Motor neuron (in vitro differentiated cells): ENCODE measurements around the gene ZGPAT. TPM values are rescaled to one million over a fixed set of nuclear protein-coding genes. Genes with fewer than 3 reads are reported as not detected.

Experiments used
- ATAC-seq, 8 experiments: fragments of 200-7000 bp; cut with Tn5 transposase; replicated peaks in 6 of 8; 2 replicates each; pipeline ENCODE4 v1.8.0; 2021; ENCODE audit warnings: mild to moderate bottlenecking in 8 of 8, moderate library complexity in 8 of 8
- H3K27ac ChIP-seq, 2 donors: fragments of 250-450 bp; sonication (Bioruptor Pico); 2 replicates each; pipeline ENCODE4 v1.9.0; 2021; ENCODE audit warnings: antibody characterized with exemption in 2 of 2, mild to moderate bottlenecking in 2 of 2, moderate library complexity in 1 of 2
- H3K4me1 ChIP-seq, 2 donors: fragments of 250-450 bp; sonication (Bioruptor Pico); replicated peaks in 1 of 2; 2 replicates each; pipeline ENCODE4 v1.6.1; 2021; ENCODE audit warnings: antibody characterized with exemption in 2 of 2, mild to moderate bottlenecking in 2 of 2, moderate library complexity in 1 of 2
- H3K4me3 ChIP-seq, 5 donors: fragments of 250-450 bp; sonication (Bioruptor Pico); 2 replicates each; pipeline ENCODE4 v1.9.0; 2021; ENCODE audit warnings: antibody characterized with exemption in 5 of 5, mild to moderate bottlenecking in 5 of 5, moderate library complexity in 4 of 5
- WGBS, 10 experiments: fragments of 450-650 bp; shearing (Covaris generic); methylation state at CpG; one replicate each; pipeline ENCODE4 v1.0.0; 2022; 5-methylcytosine and 5-hydroxymethylcytosine counted together
- in situ Hi-C, 9 experiments: fragments of 400-800 bp; cut with MboI; loops; one replicate each; pipeline ENCODE4 v1.15.0; 2021; ENCODE audit warnings: low sequenced_read_pairs in 9 of 9, low pct_unique_long_range_greater_than_20kb in 2 of 9; ENCODE audit not compliant: unreplicated experiment in 9 of 9
- total RNA-seq, 8 experiments: library from RNA; unstranded; fragments of 300-600 nt; gene quantifications; 2 replicates each; pipeline versions ENCODE4 v1.2.3 to v1.2.4, GENCODE V29; 2022

The ZGPAT gene
- total RNA-seq, 8 experiments from 2014 or later = 10.4 to 28.3 (median 15.7) TPM

GRCh38 chr20:63737695-63737944, 29.8 kb downstream of the ZGPAT start:
- in situ Hi-C loops = no loop called here
- peaks cover 17 to 26% of the 10 kb centered on the region in 2 donors for H3K4me1 ChIP-seq
- no peak overlapping the region for H3K4me3 ChIP-seq

GRCh38 chr20:63737945-63738686, 30.3 kb downstream of the ZGPAT start:
- Histone ChIP-seq H3K4me3 (peak overlapping the region in 2 of 5 donors; percentile 42 to 56), H3K27ac (peak overlapping the region; percentile 74 to 94), H3K4me1 (peaks cover 17 to 26% of the 10 kb centered on the region in 2 donors)
- ATAC-seq = no peak
- 0 to 35% methylated on average over 1 to 6 of the region's 43 CpGs; no CpG with 5 or more reads in 8 of the 10 experiments for WGBS, 10 experiments
- in situ Hi-C loops = no loop called here

More at GRCh38 chr20:63737695-63737944, 29.8 kb downstream of the ZGPAT start:
- no CpG with 5 or more reads among the region's 26 CpGs for WGBS, 10 experiments
- H3K27ac ChIP-seq = no peak overlapping the region
- no peak for ATAC-seq

GRCh38 chr20:63738687-63739129, 30.9 kb downstream of the ZGPAT start:
- in situ Hi-C loops = no loop called here
- peak in 5 of 8 experiments; percentile 12 to 41 (median 31) for ATAC-seq
- H3K27ac ChIP-seq = peak overlapping the region; percentile 74 to 94
- peaks cover 17 to 26% of the 10 kb centered on the region in 2 donors for H3K4me1 ChIP-seq
- 100% methylated on average over 1 of the region's 26 CpGs; no CpG with 5 or more reads in 9 of the 10 experiments for WGBS, 10 experiments
- peak overlapping the region; percentile 42 to 81 (median 80) for H3K4me3 ChIP-seq

- peak within 1 kb of the TSS; percentile 86 to 94 for H3K27ac ChIP-seq
- no CpG with 5 or more reads among the region's 136 CpGs for WGBS, 10 experiments
- H3K4me1 ChIP-seq = peaks cover 17 to 26% of the 10 kb centered on the region in 2 donors
- in situ Hi-C loops = no loop called here
- ATAC-seq = peak; percentile 52 to 75 (median 70)
- H3K4me3 ChIP-seq = peak within 1 kb of the TSS; percentile 56 to 81 (median 80)
Observed at GRCh38 chr20:63739130-63740069, 31.6 kb downstream of the ZGPAT start, which contains the start of gene SLC2A4RG. Gene SLC2A4RG (plus strand): TSS chr20:63739776. CDS start chr20:63739913, 137 bp downstream.

- 0% methylated on average over 1 of the region's 80 CpGs; no CpG with 5 or more reads in 9 of the 10 experiments for WGBS, 10 experiments
- ATAC-seq = peak; percentile 4 to 51 (median 32)
- Histone ChIP-seq H3K27ac (peak overlapping the region; percentile 86 to 94), H3K4me1 (peaks cover 17 to 26% of the 10 kb centered on the region in 2 donors), H3K4me3 (peak overlapping the region; percentile 56 to 81 (median 80))
- in situ Hi-C loops = no loop called here
Observed at GRCh38 chr20:63740070-63740626, 32.3 kb downstream of the ZGPAT start.

GRCh38 chr20:63740627-63741353, 33.0 kb downstream of the ZGPAT start:
- Histone ChIP-seq H3K4me3 (peak overlapping the region; percentile 56 to 81 (median 80)), H3K27ac (peak overlapping the region; percentile 86 to 94), H3K4me1 (peaks cover 17 to 26% of the 10 kb centered on the region in 2 donors)
- ATAC-seq = peak; percentile 22 to 75 (median 49)
- in situ Hi-C loops = no loop called here
- 0% methylated on average over 1 to 3 of the region's 29 CpGs; no CpG with 5 or more reads in 5 of the 10 experiments for WGBS, 10 experiments

GRCh38 chr20:63741354-63741675, 33.5 kb downstream of the ZGPAT start:
- peaks cover 17 to 26% of the 10 kb centered on the region in 2 donors for H3K4me1 ChIP-seq
- H3K4me3 ChIP-seq = peak overlapping the region; percentile 56 to 81 (median 80)
- 60% methylated on average over 1 of the region's 6 CpGs; no CpG with 5 or more reads in 9 of the 10 experiments for WGBS, 10 experiments
- no peak for ATAC-seq
- in situ Hi-C loops = no loop called here
- peak overlapping the region; percentile 86 to 94 for H3K27ac ChIP-seq

- peak overlapping the region; percentile 86 to 94 for H3K27ac ChIP-seq
- in situ Hi-C loops = no loop called here
- 100% methylated on average over 2 of the region's 30 CpGs; no CpG with 5 or more reads in 9 of the 10 experiments for WGBS, 10 experiments
- H3K4me3 ChIP-seq = peak overlapping the region in 4 of 5 donors; percentile 56 to 80 (median 78)
- ATAC-seq = no peak
- peaks cover 17 to 26% of the 10 kb centered on the region in 2 donors for H3K4me1 ChIP-seq
Observed at GRCh38 chr20:63741676-63742380, 34.0 kb downstream of the ZGPAT start.

- ATAC-seq = no peak
- WGBS, 10 experiments = 80% methylated on average over 2 of the region's 37 CpGs; no CpG with 5 or more reads in 9 of the 10 experiments
- no peak overlapping the region for H3K4me3 ChIP-seq
- peaks cover 17 to 21% of the 10 kb centered on the region in 2 donors for H3K4me1 ChIP-seq
- no peak overlapping the region for H3K27ac ChIP-seq
- in situ Hi-C loops = no loop called here
Observed at GRCh38 chr20:63742381-63743024, 34.7 kb downstream of the ZGPAT start.

GRCh38 chr20:63743210-63743970, 35.6 kb downstream of the ZGPAT start:
- in situ Hi-C loops = no loop called here
- Histone ChIP-seq H3K27ac (no peak overlapping the region), H3K4me3 (no peak overlapping the region), H3K4me1 (peaks cover 12 to 13% of the 10 kb centered on the region in 2 donors)
- no peak for ATAC-seq
- WGBS, 10 experiments = 80 to 100% (median 97%) methylated on average over 1 to 17 of the region's 31 CpGs; no CpG with 5 or more reads in 2 of the 10 experiments

GRCh38 chr20:63744158-63744557, 36.3 kb downstream of the ZGPAT start:
- WGBS, 10 experiments = 80 to 100% (median 83%) methylated on average over 1 of the region's 4 CpGs; no CpG with 5 or more reads in 7 of the 10 experiments
- in situ Hi-C loops = no loop called here
- H3K27ac ChIP-seq = no peak overlapping the region

More at GRCh38 chr20:63744158-63744557, 36.3 kb downstream of the ZGPAT start:
- peaks cover 8 to 9% of the 10 kb centered on the region in 2 donors for H3K4me1 ChIP-seq
- ATAC-seq = no peak
- no peak overlapping the region for H3K4me3 ChIP-seq
